ENCODE measurements around the gene MED17. TPM values are rescaled to one million over a fixed set of nuclear protein-coding genes. Genes with fewer than 3 reads are reported as not detected.

Gene MED17
- total and polyA plus RNA-seq, 10 of the 15 experiments (the other 5 are each of a cell fraction or from before 2014, with no cell fraction given), result 7.3 to 38.7 (median 28.3) TPM

DNA sequence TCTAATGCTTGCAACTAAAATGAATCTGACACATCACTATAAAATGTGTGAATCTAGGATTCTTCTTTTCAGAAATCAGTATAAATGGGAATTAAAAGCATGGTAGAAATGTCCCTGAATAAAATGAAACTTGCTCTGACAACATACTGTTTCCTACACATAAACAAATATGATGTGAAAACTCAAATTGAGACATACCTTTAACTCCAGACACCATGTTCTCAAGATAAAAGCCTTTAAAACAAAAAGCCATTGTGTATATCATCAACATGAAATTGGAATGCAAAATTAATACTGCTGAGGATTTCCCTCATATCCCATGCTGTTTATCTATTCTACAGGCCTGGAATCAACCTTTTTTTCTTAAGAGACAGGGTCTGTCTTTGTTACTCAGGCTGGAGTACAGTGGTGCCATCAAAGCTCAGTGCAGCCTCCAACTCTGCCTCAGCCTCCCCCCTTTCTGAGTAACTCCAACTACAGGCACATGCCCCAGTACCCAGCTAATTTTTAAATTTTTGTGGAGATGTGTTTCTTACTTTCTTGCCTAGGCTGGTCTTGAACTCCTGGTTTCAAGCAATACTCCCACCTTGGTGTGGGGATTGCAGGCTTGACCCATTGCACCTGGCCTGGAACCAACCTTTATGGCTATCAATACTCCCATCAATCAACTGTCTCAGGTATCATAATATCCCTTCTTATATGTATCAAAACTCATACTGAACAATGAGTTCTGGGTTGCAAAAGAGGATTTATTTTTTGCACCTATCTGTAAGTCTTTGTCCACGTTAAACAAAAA is 49.5 kb upstream of the MED17 start:
- ChIA-PET RAD21 (ENCODE audit: unreplicated experiment) (interaction anchor here (4.5 kb wide), 1 partner anchor 49 kb away, joined by 15 read pairs; the partner anchor contains the start of gene MED17), CTCF (interaction anchor here (0.6 to 1.8 kb wide), 2 partner anchors 9 to 237 kb away, joined by 3 to 5 read pairs; no protein-coding TSS in a partner anchor), POLR2A (interaction anchor here (0.8 to 1.0 kb wide), 2 partner anchors 10 to 24 kb away, joined by 3 read pairs; no protein-coding TSS in a partner anchor), SMC1A (ENCODE audit: uncharacterized antibody, unreplicated experiment) (interaction anchor here (2.0 to 7.8 kb wide), 4 partner anchors 7 to 49 kb away, joined by 5 to 74 read pairs (median 28); partner anchors contain the start of genes C11orf54, MED17 and TAF1D)
- Histone ChIP-seq H4K20me1 (ENCODE audit: control insufficient read depth, insufficient read depth) (no peaks in the 10 kb centered on the region), H3K9me3 (replicated peaks; ENCODE audit: control insufficient read depth, insufficient read depth, low read length) (no peaks in the 10 kb centered on the region), H3K4me3 (peak overlapping the region; percentile 36), H3K27ac (ENCODE audit: control insufficient read depth, insufficient read depth) (no peak overlapping the region), H3K27me3 (replicated peaks in 1 of 2; ENCODE audit: control insufficient read depth in 2 of 2, insufficient read depth in 2 of 2, low read length in 1 of 2) (no peaks in the 10 kb centered on the region), H3K79me2 (ENCODE audit: control insufficient read depth, insufficient read depth, low read length) (peaks cover 66% of the 10 kb centered on the region), H3K36me3 (ENCODE audit: control insufficient read depth in 2 of 2, insufficient read depth in 2 of 2, low read length in 1 of 2) (peaks cover 9 to 33% of the 10 kb centered on the region in 2 experiments), H3K4me2 (ENCODE audit: control insufficient read depth, insufficient read depth) (peak overlapping the region; percentile 56), H2AFZ (ENCODE audit: control insufficient read depth, low read depth, low read length) (no peak overlapping the region), H3K4me1 (ENCODE audit: control insufficient read depth, insufficient read depth, low read length) (no peaks in the 10 kb centered on the region; the same call in none of the 2 replicates), H3K9ac (ENCODE audit: control insufficient read depth, insufficient read depth, low read length) (no peak overlapping the region)
- TF ChIP-seq, protein P1, sequence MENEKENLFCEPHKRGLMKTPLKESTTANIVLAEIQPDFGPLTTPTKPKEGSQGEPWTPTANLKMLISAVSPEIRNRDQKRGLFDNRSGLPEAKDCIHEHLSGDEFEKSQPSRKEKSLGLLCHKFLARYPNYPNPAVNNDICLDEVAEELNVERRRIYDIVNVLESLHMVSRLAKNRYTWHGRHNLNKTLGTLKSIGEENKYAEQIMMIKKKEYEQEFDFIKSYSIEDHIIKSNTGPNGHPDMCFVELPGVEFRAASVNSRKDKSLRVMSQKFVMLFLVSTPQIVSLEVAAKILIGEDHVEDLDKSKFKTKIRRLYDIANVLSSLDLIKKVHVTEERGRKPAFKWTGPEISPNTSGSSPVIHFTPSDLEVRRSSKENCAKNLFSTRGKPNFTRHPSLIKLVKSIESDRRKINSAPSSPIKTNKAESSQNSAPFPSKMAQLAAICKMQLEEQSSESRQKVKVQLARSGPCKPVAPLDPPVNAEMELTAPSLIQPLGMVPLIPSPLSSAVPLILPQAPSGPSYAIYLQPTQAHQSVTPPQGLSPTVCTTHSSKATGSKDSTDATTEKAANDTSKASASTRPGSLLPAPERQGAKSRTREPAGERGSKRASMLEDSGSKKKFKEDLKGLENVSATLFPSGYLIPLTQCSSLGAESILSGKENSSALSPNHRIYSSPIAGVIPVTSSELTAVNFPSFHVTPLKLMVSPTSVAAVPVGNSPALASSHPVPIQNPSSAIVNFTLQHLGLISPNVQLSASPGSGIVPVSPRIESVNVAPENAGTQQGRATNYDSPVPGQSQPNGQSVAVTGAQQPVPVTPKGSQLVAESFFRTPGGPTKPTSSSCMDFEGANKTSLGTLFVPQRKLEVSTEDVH (IDR thresholded peaks at IDR 0.05; ENCODE audit: low read depth, partially characterized antibody), result peak; percentile 25
- TF ChIP-seq POLR2AphosphoS2 (IDR thresholded peaks at IDR 0.05; ENCODE audit: low read depth, low read length) (0 out of 2 replicates have a peak, but pooled peaks have one; percentile 34), ZNF592 (IDR thresholded peaks at IDR 0.05) (no peak), POLR2AphosphoS5 (IDR thresholded peaks at IDR 0.05; ENCODE audit: low read length) (0 out of 2 replicates have a peak, but pooled peaks have one; percentile 31)
- DNase-seq (ENCODE audit: low read depth, low spot score), result no peak
- in situ Hi-C loops (cut with MboI) (no loop called here), intact Hi-C loops (cut with micrococcal nuclease; ENCODE audit: unreplicated experiment) (no loop called here)
- ATAC-seq, result peak; percentile 35
- 0% methylated on average over 1 of the region's 1 CpG for WGBS (ENCODE audit: insufficient coverage, insufficient replicate concordance, low lambda C conversion rate, missing lambda C conversion rate)
- no peak for FAIRE-seq
- BruUV-seq (replicated peaks), result no TSS peak

All from GM12878 (cell line).